SK-N-DZ (cell line): ENCODE results near the gene TMEM130.
"Not testable (repeated sequence)": the region's sequence is repeated elsewhere in the genome, so short reads cannot be mapped to it uniquely, and the experiment has no call there.

Experiments used
- DNase-seq: peaks from one replicate; pipeline ENCODE4 v3.0.0-alpha.2; 2015; ENCODE audit warnings: low spot score

The TMEM130 gene

DNA sequence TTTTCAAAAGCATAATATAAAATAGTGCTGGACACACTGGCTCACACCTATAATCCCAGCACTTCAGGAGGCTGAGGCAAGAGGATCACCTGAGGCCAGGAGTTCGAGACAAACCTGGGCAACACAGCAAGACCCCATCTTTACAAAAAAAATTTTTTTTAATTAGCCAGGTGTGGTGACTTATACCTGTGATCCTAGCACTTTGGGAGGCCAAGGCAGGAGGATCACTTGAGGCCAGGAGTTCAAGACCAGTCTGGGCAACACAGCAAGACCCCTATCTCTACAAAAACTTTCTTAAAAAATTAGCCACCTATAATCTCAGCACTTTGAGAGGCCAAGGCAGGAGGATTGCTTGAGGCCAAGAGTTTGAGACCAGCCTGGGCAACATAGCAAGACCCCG lies 27.3 kb downstream of the TMEM130 start:
- not testable (repeated sequence) for DNase-seq

DNA sequence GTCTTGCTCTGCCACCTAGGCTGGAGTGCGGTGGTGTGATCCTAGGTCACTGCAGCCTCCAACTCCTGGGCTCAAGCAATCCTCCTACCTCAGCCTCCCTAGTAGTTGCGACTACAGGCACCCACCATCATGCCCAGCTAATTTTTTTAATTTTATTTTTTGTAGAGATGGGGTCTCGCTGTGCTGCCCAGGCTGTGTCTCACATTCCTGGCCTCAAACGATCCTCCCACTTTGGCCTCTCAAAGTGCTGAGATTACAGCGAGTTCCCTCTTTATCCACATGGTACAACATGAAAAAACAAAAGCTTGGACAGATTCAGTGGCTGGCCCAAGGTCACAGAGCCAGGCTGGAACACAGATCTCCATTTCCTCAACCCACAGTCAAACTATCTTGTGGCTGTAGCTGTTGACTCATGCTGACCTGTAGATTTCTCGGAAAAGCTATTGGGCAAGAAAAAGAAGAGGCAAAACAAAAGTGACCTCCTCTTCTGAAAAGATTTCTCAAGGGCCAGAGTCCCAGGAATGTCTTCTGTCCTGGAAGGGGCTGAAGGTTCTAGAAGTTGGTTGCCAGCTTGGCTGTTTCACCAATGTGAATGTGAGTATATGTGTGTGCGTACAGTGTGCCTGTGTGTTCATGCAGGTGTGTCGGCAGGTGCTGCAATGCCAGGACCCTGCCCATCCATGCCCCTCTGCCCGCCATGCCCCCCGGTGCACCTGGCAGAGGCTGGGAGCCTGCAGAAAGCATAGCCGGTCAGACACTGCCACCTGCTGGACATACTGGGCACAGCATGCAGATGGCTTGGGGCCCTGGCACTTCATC lies 28.4 kb downstream of the TMEM130 start:
- DNase-seq = peak; percentile 35

DNA sequence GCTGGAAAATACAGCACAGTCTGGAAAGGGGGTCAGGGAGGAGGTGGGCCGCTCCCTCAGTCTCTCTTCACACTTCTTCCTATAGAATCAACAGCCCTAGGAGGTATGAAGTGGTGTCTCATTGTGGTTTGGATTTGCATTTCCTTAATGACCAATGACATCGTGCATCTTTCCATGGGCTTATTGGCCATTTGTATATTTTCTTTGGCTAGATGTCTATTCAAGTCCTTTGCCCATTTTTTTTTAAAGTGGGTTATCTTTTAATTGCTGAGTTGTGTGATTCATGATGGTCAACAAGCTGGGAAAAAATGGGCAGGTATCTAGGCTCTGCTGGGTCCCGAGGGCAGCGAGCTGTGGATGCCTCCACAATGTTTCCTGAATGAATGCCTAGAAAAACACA lies 29.1 kb downstream of the TMEM130 start:
- DNase-seq = no peak

DNA sequence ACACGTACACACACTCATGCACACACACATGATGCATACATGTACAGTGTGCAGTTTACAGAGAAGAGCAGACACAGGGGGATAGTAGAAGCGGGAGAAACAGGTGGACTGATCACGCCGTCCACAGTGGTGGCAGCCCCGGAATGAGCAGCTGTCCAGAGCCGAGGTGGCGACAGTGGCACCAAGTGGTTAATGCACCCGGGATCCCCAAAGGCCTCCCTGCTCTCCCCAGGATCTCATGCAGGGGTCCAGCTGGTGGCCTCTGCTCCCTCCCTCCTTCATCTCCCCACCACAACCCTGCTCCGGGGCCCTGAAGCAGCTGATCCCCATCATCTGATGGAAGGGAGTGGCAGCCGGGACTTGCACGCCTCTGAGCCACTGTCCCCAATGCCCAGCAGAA lies 29.7 kb downstream of the TMEM130 start:
- DNase-seq = no peak

DNA sequence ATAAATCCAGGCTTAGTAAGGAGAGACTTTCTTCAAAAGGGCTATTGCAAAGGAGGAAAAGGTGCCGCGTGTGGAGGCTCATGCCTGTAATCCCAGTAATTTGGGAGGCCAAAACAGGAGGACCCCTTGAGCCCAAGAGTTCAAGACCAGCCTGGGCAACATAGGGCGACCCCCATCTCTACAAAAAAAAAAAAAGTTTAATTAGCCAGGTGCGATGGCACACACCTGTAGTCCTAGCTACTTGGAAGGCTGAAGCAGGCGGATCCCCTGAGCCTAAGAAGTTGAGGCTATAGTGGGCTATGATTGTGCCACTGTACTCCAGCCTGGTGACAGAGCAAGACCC lies 32.2 kb downstream of the TMEM130 start:
- no peak for DNase-seq

DNA sequence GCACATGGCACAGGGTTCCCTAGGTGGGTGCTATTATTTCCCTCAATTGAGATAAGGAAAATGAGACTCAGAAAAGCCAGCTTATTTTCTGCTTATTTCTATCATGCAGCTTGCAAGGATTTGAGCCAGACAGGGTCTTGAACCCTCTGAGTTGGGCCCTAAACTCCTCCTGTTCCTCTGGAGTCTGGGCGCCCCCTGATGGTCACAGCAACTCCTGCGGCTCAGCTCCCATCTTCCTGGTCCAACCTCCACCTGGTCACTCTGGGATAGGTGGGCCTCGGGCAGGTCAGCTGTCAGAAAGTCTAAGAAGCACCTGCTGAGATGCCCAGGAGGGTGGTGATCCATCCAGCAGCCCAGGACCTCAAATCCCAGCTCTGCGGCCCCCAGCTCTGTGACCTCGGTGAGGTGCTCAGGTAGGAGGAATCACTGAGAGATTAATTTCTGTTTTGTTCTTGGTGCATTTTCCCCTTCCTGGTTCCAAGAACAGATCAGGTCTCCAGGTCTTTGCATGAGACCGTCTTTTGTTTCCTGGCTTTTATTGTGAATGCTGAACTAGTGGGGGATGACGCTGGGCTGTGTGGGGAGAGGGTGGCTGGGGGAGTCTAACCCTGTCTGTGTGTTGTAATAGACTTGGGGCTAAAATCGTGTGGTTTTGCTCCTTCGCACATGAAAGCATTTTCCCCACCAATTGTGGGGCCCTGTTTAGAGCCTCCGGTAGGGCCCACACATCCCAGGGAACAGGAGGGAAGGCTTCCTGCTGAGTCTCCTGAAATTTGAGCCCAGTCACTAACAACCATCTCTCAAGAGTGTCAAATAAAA lies 32.8 kb downstream of the TMEM130 start:
- peak; percentile 33 for DNase-seq

DNA sequence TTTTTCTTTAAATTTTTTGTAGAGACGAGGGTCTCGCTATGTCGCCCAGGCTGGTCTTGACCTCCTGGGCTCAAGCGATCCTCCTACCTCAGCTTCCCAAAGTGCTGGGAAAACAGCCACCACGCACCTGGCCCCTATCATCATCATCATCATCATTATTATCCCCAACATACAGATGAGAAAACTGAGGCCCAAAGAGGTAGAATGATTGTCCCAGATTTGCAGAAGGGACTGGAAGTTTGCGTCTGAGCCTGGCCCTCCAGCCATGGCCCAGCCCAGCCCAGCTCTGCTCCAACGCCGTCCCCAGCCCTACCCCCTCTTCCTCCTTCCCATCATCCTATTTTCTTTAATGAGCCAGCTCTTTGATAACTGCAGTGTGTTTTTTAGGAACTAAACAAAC lies 34.9 kb downstream of the TMEM130 start:
- no peak for DNase-seq

DNA sequence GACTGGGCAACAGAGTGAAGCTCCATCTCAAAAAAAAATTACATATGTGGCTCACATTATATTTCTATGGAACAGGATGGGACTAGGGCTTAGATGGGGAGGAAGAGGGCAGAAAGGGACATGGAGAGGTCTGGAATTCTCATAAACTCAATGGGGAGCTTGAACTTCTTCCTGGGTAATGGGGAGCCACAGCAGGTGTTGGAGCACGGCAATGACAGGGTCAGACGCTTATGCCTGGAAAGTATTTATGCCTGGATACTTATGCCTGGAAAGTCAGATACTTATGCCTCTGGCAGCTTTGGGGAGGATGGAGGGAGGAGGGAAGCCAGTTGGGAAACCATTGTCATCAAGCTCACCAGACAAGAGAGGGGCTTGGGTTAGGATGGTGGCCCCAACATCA lies 36.8 kb downstream of the TMEM130 start:
- no peak for DNase-seq

DNA sequence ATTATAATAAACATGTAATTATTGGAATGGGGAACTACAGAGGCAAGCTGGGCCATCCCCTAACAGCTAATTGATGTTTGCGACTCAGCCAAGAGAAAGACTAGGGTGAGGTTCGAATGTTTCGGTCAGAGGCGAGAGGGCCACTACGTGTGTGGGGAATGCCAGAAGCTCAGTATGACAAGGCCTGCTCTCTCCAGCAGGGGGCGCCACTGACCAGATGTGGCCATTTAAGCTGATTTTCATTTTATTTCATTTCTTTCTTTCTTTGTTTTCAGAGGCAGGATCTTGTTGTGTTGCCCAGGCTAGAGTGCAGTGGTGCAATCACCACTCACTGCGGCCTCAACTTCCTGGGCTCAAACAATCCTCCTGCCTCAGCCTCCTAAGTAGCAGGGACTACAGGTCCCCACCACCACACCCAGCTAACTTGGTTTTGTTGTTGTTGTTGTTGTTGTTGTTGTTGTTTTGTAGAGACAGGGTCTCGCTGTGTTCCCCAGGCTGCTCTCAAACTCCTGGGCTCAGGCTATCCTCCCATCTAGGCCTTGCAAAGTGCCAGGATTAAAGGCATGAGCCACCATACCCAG lies 38.1 kb downstream of the TMEM130 start:
- no peak for DNase-seq

DNA sequence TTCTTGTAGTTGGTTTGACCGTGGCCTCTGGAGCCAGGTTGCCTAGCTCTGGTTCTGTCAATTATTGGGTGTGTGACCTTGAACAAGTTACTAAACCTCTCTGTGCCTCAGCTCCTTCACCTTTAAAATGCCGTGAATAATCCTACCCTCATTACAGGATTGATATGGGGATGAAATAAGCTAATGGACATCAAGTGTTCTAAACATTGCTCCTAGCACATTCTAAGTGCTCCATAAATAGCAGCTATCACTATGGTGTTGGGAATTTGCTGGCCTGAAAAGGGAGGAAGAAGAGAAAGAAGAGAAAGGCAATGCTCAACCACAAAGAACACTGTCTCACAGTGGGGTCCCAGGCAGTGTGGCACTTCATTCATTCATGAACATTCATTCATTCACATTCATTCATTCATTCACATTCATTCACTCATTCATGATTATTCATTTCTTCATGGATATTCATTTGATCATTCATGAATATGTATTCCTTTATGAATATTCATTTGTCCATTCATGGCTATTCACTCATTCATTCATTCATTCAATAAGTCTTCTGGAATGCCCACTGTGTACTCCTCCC lies 38.8 kb downstream of the TMEM130 start:
- DNase-seq = no peak

DNA sequence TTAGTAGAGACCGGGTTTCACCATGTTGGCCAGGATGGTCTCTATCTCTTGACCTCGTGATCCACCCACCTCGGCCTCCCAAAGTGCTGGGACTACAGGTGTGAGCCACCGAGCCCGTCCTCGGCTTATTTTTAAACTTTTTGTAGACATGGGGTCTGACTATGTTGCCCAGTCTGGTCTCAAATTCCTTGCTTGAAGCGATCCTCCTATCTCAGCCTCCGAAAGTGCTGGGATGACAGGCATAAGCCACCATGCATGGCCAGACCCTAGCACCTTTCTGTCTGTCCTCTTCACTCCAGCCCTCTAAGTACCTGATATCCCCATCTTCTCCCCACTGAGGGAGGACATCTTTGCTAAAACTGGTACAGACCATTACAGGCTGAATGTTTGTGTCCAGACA lies 41.4 kb downstream of the TMEM130 start:
- no peak for DNase-seq

DNA sequence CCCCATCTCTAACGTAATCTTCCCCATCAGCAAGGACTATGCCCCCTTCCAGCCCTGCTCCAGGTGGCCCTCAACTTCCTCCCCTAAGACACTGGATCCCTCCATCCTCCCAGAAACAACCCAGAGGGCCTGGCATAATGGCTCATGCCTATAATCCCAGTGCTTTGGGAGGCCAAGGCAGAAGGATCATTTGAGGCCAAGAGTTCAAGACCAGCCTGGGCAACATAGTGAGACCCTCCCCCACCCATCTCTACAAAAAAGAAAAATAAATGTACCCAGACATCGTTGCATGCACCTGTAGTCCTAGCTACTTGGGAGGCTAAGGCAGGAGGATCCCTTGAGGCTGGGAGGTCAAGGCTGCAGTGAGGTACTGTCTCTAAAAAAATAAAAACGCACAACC lies 42.6 kb downstream of the TMEM130 start:
- no peak for DNase-seq

DNA sequence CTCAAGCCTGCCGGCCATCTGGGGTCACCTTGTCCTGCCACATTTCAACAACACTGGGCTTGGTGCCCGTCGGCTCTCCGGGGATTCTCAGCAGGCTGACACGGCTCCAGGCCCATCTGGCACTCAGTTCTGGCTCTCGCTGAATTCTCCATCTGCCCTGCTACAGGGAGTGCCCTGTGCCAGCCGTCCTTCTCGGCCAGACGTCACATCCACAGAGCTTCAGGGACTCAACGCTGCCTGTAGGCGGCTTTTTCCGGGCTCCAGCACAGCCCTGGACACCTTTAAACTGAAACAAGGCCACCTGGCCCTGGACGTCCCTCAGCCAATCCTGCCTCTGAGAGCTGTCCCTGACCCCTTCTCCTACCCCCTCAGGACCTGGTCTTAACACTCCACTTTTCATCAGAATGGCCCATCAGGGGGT lies 43.0 kb downstream of the TMEM130 start:
- no peak for DNase-seq

DNA sequence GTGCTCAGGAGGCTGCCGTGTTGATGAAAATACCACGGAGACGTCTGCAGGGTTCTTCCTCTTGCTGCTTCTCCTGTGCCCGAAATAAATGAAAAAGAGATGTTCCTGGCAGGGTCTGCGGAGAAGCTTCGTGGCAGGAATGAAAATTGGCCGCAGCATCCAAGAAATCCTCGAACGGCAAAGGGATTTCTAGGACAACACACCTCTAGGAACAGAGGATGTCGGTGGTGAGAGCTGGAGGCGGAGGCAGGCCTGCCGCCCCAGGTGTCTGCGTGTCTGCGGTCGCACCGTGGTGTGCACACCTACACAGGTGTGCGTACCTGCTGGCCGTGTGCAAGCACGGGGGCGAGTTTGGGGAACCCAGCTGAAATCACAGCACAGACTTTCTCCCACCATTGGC lies 43.4 kb downstream of the TMEM130 start:
- DNase-seq = no peak

DNA sequence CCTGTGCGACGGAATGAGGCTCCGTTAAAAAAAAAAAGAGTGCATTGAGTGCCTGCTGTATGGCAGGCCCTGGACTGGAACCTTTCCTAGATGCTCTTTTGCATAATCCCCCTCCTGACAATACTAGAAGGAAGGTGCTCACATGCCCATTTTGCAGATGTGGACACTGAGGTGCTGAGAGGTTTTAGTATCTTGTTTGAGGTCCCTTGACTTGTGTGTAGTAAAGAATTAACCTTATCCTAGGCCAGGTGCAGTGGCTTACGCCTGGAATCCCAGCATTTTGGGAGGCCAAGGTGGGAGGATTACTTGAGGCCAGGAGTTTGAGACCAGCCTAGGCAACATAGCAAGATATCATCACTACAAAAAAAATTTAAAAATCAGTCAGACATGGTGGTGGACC lies 46.6 kb downstream of the TMEM130 start:
- no peak for DNase-seq

DNA sequence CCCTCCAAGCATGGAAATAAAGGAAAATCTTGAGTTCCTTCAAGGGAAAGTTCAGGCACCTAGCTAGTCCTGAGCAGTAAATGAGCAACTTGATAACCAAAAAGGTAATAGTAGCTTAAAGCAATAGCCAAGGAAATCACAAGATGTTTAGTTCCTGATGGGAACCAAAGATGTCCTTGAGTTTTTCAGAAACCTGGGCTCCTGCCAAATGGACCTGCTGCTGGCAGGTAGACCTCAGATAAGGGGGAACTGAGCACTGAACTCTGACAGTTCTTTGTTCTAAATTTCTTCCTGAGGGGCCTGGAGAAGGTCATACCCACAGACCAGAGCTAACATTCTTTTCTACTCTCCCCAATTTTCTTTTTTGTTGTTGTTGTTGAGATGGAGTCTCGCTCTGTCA lies 48.5 kb downstream of the TMEM130 start:
- DNase-seq = no peak

DNA sequence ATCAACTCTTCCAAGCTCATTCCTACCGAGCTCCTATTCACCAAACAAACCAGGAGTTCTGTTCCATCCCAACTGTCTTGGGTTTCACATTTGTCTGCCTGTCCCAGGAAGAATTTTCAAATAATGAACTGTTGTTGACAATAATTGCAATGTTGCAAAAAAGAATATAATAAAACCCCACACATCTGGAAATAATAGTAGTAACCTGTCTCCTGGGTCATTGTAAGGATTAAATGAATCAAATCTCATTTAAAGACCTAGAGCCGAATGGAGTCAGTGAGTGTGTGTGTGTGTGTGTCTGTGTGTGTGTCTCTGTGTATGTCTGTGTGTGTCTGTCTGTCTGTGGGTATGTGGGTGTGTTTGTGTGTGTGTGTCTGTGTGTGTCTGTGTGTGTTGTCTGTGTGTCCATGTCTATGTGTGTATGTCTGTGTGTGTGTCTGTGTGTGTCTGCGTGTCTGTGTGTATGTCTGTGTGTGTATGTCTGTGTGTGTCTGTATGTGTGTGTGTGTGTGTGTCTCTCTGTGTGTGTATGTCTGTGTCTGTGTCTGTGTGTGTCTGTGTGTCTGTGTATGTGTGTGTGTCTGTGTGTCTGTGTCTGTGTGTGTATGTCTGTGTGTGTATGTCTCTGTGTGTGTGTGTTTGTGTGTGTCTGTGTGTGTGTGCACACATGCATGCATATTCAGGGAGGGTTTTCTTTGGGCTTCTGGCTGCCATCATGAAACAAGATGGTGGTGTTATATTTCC lies 52.7 kb downstream of the TMEM130 start:
- DNase-seq = no peak

DNA sequence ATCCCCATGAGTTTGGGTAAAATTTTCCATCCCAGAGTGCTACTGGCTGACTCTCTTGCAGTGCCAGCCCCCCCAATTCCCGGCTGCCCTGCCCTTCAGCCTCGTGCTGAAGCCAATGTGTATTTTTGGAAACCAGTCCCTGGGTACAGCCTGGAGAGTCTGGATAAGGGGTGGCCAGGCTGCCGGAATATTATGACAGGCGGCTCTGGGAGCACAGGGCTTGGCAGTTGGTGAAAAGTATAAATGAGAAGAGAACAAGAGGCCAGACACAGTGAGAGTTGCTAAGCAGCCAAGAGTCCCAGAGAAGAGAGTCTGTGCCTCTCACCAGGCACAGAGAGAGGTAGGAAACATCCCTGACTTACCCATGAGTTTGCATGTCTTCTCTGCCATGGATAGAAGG lies 53.6 kb downstream of the TMEM130 start:
- no peak for DNase-seq

DNA sequence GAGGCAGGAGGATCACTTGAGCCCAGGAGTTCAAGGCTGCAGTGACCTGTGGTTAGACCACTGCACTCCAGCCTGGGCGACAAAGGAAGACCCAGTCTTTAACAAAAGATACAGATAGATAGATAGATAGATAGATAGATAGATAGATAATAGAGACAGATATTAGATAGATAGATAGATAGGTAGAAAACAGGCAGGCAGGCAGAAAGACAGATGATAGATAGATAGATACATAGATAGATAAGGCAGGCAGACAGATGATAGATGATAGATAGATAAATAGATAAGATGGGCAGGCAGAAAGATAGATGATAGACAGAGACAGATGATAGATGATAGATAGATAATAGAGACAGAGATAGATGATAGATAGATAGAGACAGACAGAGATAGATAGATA lies 54.5 kb downstream of the TMEM130 start:
- DNase-seq = no peak

DNA sequence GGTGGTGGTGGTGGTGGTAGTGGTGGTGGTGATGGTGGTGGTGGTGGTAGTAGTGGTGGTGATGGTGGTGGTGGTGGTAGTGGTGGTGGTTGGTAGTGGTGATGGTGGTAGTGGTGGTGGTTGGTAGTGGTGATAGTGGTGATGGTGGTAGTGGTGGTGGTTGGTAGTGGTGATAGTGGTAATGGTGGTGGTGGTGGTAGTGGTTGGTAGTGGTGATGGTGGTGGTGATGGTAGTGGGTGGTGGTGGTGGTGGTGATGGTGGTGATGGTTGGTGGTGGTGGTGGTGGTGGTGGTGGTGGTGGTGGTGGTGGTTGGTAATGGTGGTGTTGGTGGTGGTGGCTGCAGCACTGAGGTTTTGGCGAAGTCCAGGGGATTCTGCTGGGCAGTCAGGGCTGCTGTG lies 58.5 kb downstream of the TMEM130 start:
- DNase-seq = no peak

DNA sequence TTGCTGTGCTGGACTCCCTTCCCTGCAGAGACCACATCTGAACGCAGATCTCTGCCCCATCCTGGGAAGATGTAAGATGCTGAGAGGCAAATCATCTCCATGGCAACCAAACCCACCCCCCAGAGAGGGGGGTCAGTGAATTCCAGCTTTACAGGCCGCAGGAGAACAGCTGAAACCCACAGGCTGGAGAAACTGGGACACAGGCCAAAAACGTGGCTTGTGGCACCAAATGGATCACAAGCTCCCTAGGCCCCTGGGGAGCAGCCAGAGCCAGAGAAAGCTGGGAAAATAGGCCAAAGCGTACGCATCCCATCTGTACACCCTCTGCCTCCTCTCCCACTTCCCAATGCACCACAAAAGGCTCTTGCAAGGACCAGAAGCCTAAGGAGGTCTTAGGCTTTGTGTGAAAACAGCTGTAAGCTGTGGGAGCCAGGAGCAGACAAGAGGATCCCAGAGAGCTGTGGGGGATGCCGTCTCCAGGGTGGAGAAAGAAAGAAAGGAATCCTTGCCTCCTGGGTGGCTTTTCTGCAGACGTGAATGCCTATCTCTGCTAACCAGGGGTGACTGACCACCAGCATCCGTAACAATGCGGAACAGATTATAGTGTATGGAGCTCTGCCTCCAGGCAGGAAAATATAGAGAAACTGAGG lies 59.5 kb downstream of the TMEM130 start:
- no peak for DNase-seq
